ENCODE measurements around the gene ESRRB. TPM values are rescaled to one million over a fixed set of nuclear protein-coding genes. Genes with fewer than 3 reads are reported as not detected.

ESRRB gene
- total RNA-seq, 6 donors from 2014 or later = 0.15 to 1.6 (median 0.30) TPM; not detected in 2

DNA sequence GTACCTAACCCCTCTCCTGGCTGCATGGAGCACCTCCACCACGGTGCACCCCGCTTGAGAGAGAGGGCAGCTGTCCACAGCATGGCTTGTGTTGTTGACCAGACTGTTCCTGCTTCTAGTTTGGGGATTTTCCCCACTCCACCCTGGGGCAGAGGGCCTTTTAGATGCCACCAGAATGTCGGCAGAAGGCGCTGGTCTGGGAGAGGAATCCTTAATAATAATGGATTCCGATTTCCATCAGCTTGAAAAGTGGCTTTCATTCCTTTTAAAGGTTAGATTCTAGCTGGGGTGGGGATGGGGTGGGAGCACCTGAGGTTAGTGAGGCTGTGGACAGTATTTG is 1.8 kb downstream of the ESRRB start:
- TF ChIP-seq EP300 (IDR thresholded peaks at IDR 0.05) = no peak
- TF ChIP-seq POLR2A (IDR thresholded peaks at IDR 0.05) = no peak
- TF ChIP-seq, protein P1, sequence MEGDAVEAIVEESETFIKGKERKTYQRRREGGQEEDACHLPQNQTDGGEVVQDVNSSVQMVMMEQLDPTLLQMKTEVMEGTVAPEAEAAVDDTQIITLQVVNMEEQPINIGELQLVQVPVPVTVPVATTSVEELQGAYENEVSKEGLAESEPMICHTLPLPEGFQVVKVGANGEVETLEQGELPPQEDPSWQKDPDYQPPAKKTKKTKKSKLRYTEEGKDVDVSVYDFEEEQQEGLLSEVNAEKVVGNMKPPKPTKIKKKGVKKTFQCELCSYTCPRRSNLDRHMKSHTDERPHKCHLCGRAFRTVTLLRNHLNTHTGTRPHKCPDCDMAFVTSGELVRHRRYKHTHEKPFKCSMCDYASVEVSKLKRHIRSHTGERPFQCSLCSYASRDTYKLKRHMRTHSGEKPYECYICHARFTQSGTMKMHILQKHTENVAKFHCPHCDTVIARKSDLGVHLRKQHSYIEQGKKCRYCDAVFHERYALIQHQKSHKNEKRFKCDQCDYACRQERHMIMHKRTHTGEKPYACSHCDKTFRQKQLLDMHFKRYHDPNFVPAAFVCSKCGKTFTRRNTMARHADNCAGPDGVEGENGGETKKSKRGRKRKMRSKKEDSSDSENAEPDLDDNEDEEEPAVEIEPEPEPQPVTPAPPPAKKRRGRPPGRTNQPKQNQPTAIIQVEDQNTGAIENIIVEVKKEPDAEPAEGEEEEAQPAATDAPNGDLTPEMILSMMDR (IDR thresholded peaks at IDR 0.05) = no peak
- no peak for TF ChIP-seq POLR2AphosphoS5 (IDR thresholded peaks at IDR 0.05)
- 7 to 14% methylated on average over 5 of the region's 5 CpGs for WGBS, 2 donors
- no peak for DNase-seq
- H3K36me3 ChIP-seq = no peaks in the 10 kb centered on the region
- ATAC-seq (ENCODE audit: low FRiP score in 2 of 2) = no peak
- no peak overlapping the region for H3K27ac ChIP-seq
- H3K4me1 ChIP-seq = peaks cover 7 to 21% (median 12%) of the 10 kb centered on the region in 4 donors
- peak overlapping the region in 1 of 4 donors; percentile 30 for H3K4me3 ChIP-seq
- peaks cover 0 to 24% (median 14%) of the 10 kb centered on the region in 4 donors for H3K27me3 ChIP-seq
- H3K9me3 ChIP-seq = no peaks in the 10 kb centered on the region

DNA sequence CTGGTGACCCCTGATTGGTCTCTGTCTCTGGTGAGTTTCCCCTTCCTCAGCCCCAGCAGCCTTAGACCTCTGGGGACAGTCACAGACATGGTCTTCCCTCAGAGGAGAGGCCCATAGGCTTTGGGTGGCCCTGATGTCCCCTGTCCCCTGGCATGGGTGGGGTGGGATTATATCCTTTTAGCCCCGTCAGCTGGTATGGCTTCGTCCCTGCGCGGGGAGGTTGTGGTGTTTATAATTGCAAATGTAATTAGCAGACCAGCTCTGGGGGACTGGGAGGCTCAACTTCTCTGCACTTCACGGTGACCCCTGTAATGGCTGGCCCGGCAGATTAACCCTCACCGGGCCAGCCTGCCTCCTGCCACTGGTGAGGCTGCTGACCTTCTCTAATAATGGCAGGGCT is 5.1 kb downstream of the ESRRB start:
- TF ChIP-seq POLR2A (IDR thresholded peaks at IDR 0.05) = no peak
- TF ChIP-seq, protein P1 (IDR thresholded peaks at IDR 0.05) = no peak
- no peak for TF ChIP-seq EP300 (IDR thresholded peaks at IDR 0.05)
- TF ChIP-seq POLR2AphosphoS5 (IDR thresholded peaks at IDR 0.05) = no peak
- ATAC-seq (ENCODE audit: low FRiP score in 2 of 2) (no peak), DNase-seq (no peak)
- Histone ChIP-seq H3K4me3 (no peak overlapping the region), H3K4me1 (peaks cover 7 to 17% (median 11%) of the 10 kb centered on the region in 4 donors), H3K27ac (no peak overlapping the region), H3K27me3 (peaks cover 0 to 21% (median 12%) of the 10 kb centered on the region in 4 donors), H3K36me3 (no peaks in the 10 kb centered on the region), H3K9me3 (no peaks in the 10 kb centered on the region)
- WGBS, 2 donors = 27% methylated on average over 7 of the region's 7 CpGs; no CpG with 5 or more reads in 1 of the 2 donors

DNA sequence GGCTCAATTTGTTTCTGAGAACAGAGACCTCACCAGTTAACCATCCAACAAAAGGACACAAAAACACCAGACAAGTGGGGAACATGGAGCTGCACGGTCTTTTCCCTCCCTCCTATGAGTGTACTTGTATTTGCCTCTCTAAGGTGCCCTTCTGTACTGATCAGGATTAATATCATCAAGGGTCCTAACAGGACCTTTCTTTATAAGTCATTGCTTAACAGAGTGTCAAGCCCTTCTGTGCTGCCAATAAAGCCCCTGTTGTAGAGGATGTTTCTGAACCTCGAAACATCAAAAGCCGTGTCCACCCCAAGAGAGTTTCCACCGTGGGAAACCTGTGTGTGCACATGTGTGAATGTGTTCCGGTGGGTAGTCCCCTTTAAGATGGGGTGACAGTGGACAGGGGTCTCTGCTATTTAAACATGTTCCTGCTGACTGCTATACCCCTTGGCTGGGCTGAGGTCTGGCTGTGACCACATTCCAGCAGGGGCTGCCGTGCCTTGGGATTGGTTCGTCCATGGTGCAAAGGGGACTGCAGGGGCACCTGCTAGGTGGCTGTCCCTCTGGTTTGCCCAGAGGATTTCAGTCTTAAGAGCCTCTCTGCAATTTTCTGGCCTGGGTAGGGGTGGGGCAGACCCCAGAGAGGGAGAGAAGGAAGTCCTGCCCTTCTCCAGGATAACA is 6.0 kb downstream of the ESRRB start:
- no peak for TF ChIP-seq EP300 (IDR thresholded peaks at IDR 0.05)
- no peak for TF ChIP-seq POLR2A (IDR thresholded peaks at IDR 0.05)
- TF ChIP-seq POLR2AphosphoS5 (IDR thresholded peaks at IDR 0.05) = no peak
- TF ChIP-seq, protein P1 (IDR thresholded peaks at IDR 0.05) = no peak
- H3K27ac ChIP-seq = no peak overlapping the region
- no peaks in the 10 kb centered on the region for H3K36me3 ChIP-seq
- H3K27me3 ChIP-seq = peaks cover 0 to 11% (median 5%) of the 10 kb centered on the region in 4 donors
- no peaks in the 10 kb centered on the region for H3K9me3 ChIP-seq
- no peak for DNase-seq
- WGBS, 2 donors = 70 to 84% methylated on average over 4 to 7 of the region's 7 CpGs
- peaks cover 2 to 7% (median 5%) of the 10 kb centered on the region in 4 donors for H3K4me1 ChIP-seq
- no peak overlapping the region for H3K4me3 ChIP-seq
- ATAC-seq (ENCODE audit: low FRiP score in 2 of 2) = no peak

DNA sequence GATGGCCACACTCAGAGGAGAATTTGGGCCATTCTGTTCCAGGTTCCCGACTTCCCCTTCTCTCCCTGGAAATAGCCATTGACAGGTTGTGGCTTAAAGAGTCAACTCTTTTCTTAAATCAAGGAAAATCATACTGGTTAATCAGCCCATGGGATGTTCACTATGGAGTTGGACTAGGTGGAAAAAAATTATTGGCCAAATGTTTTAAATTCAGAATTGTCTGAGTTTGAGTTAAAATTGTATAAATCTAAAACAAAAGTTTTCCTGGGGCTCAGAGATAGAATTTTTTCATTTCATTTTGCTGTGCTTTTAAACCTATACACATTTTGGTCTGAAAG is 6.5 kb downstream of the ESRRB start:
- no peaks in the 10 kb centered on the region for H3K36me3 ChIP-seq
- TF ChIP-seq POLR2A (IDR thresholded peaks at IDR 0.05) (no peak), POLR2AphosphoS5 (IDR thresholded peaks at IDR 0.05) (no peak), EP300 (IDR thresholded peaks at IDR 0.05) (no peak)
- TF ChIP-seq, protein P1 (IDR thresholded peaks at IDR 0.05) = no peak
- no peak overlapping the region for H3K27ac ChIP-seq
- DNase-seq (no peak), ATAC-seq (ENCODE audit: low FRiP score in 2 of 2) (no peak)
- H3K4me3 ChIP-seq = no peak overlapping the region
- H3K9me3 ChIP-seq = no peaks in the 10 kb centered on the region
- 28 to 44% methylated on average over 1 of the region's 1 CpG for WGBS, 2 donors
- H3K4me1 ChIP-seq = peaks cover 0 to 2% (median under 1%) of the 10 kb centered on the region in 4 donors
- peaks cover 0 to 6% (median 1%) of the 10 kb centered on the region in 4 donors for H3K27me3 ChIP-seq

DNA sequence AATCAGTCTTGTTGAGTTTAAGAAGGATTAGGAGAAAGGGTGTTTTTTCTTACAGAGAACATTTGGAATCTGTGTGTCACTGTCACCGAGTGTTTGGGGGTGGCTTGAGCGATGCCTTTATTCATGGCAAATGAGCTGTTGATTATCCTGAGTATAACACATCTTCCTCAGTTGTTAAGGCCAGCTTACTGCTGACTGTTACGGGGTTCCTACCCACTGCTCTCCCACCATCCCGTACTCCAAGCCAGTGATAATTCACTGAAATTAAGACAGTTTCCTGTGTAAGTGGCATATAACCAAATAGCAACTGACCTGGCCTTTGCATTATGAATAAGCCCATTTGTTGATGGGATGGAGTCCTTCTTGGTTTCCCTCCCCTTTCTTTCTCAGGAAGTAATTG is 9.5 kb downstream of the ESRRB start:
- Histone ChIP-seq H3K4me1 (no peaks in the 10 kb centered on the region), H3K36me3 (no peaks in the 10 kb centered on the region), H3K27ac (no peak overlapping the region), H3K27me3 (no peaks in the 10 kb centered on the region), H3K4me3 (no peak overlapping the region), H3K9me3 (no peaks in the 10 kb centered on the region)
- 44 to 57% methylated on average over 4 of the region's 4 CpGs for WGBS, 2 donors
- DNase-seq = no peak
- ATAC-seq (ENCODE audit: low FRiP score in 2 of 2) = no peak
- no peak for TF ChIP-seq EP300 (IDR thresholded peaks at IDR 0.05)
- TF ChIP-seq POLR2AphosphoS5 (IDR thresholded peaks at IDR 0.05) = no peak
- TF ChIP-seq POLR2A (IDR thresholded peaks at IDR 0.05) = no peak
- TF ChIP-seq, protein P1 (IDR thresholded peaks at IDR 0.05) = no peak
